ENCODE measurements around the gene CDC34. TPM values are rescaled to one million over a fixed set of nuclear protein-coding genes. Genes with fewer than 3 reads are reported as not detected.

The CDC34 gene
- total and polyA plus RNA-seq, 9 of the 15 experiments (the other 6 are each of a cell fraction or from before 2014, with no cell fraction given): 0.80 to 203 (median 65.5) TPM

DNA sequence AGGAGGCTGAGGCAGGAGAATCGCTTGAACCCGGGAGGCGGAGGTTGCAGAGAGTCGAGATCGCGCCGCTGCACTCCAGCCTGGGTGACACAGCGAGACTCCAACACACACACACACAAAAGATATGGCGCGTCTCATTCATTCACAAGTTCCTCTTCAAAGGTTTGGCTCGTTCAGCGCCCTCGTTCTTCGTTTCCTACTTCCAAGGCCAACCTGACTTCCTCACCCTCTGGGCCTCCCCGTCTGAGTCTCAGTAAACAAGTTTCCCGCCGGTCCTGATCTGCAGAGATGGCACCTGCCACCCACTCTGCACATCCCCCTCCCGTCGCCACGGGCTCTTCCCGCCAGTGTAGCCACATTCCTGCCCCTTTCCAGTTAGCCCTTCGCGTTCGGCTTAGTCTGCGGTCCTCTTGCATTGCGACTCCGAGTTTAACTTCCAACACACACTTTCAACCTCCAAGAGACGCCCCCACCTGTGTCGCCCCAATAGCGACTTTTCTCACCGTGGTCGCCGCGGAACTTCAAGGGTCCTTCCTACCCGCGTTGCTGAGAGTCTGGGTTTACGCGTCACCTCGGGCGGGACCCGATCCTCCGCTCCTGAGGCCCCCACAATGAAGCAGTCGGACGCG, 39.5 kb downstream of the CDC34 start (continued):
- TF ChIP-seq, protein P1, sequence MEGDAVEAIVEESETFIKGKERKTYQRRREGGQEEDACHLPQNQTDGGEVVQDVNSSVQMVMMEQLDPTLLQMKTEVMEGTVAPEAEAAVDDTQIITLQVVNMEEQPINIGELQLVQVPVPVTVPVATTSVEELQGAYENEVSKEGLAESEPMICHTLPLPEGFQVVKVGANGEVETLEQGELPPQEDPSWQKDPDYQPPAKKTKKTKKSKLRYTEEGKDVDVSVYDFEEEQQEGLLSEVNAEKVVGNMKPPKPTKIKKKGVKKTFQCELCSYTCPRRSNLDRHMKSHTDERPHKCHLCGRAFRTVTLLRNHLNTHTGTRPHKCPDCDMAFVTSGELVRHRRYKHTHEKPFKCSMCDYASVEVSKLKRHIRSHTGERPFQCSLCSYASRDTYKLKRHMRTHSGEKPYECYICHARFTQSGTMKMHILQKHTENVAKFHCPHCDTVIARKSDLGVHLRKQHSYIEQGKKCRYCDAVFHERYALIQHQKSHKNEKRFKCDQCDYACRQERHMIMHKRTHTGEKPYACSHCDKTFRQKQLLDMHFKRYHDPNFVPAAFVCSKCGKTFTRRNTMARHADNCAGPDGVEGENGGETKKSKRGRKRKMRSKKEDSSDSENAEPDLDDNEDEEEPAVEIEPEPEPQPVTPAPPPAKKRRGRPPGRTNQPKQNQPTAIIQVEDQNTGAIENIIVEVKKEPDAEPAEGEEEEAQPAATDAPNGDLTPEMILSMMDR (IDR thresholded peaks at IDR 0.05 in 2 of 3, conservative IDR thresholded peaks at IDR 0.05 in 1 of 3; ENCODE audit: insufficient read depth in 2 of 3, low read depth in 1 of 3, low read length in 3 of 3): no peak
- TF ChIP-seq CBFA2T3 (IDR thresholded peaks at IDR 0.05) (0 out of 2 replicates have a peak, but pooled peaks have one; percentile 14), BCOR (IDR thresholded peaks at IDR 0.05) (peak; percentile 43; the same call in 1 of the 2 replicates), CREB1 (IDR thresholded peaks at IDR 0.05) (no peak; the same call in 1 of the 2 replicates), CREB1 (CRISPR knock-in tag; IDR thresholded peaks at IDR 0.05) (peak; percentile 37; the same call in 1 of the 2 replicates), TAF7 (tag; IDR thresholded peaks at IDR 0.05) (0 out of 2 replicates have a peak, but pooled peaks have one; percentile 8), TRIM24 (IDR thresholded peaks at IDR 0.05) (peak in 1 of 2 experiments; percentile 69; a peak in 2 of 4 replicates), EGR1 (conservative IDR thresholded peaks at IDR 0.05) (peak; percentile 28), ZFX (CRISPR knock-in tag; IDR thresholded peaks at IDR 0.05) (peak; percentile 72), LCOR (CRISPR knock-in tag; IDR thresholded peaks at IDR 0.05) (0 out of 2 replicates have a peak, but pooled peaks have one; percentile 56), ZNF76 (CRISPR knock-in tag; IDR thresholded peaks at IDR 0.05; ENCODE audit: borderline replicate concordance) (0 out of 2 replicates have a peak, but pooled peaks have one; percentile 29), TAF1 (IDR thresholded peaks at IDR 0.05; ENCODE audit: control insufficient read depth, extremely low read depth, insufficient read depth, low read length, severe bottlenecking) (peak; percentile 4), ATF1 (CRISPR knock-in tag; IDR thresholded peaks at IDR 0.05) (no peak), ATF1 (tag; IDR thresholded peaks at IDR 0.05) (peak; percentile 49; the same call in 1 of the 2 replicates), DPF2 (IDR thresholded peaks at IDR 0.05) (peak; percentile 42), SMARCC2 (IDR thresholded peaks at IDR 0.05; ENCODE audit: low read depth) (0 out of 2 replicates have a peak, but pooled peaks have one; percentile 41), POLR2A (conservative IDR thresholded peaks at IDR 0.05) (peak; percentile 70), ZC3H4 (CRISPR knock-in tag; IDR thresholded peaks at IDR 0.05; ENCODE audit: borderline replicate concordance) (peak; percentile 84), ZBTB17 (CRISPR knock-in tag; IDR thresholded peaks at IDR 0.05) (0 out of 2 replicates have a peak, but pooled peaks have one; percentile 31), SP1 (CRISPR knock-in tag; IDR thresholded peaks at IDR 0.05) (0 out of 2 replicates have a peak, but pooled peaks have one; percentile 67), RB1 (IDR thresholded peaks at IDR 0.05; ENCODE audit: low read depth) (peak; percentile 53; the same call in 1 of the 2 replicates), KDM1A (IDR thresholded peaks at IDR 0.05) (peak in 1 of 2 experiments; percentile 35; a peak in 2 of 4 replicates)
- TF ChIP-seq, protein P2, sequence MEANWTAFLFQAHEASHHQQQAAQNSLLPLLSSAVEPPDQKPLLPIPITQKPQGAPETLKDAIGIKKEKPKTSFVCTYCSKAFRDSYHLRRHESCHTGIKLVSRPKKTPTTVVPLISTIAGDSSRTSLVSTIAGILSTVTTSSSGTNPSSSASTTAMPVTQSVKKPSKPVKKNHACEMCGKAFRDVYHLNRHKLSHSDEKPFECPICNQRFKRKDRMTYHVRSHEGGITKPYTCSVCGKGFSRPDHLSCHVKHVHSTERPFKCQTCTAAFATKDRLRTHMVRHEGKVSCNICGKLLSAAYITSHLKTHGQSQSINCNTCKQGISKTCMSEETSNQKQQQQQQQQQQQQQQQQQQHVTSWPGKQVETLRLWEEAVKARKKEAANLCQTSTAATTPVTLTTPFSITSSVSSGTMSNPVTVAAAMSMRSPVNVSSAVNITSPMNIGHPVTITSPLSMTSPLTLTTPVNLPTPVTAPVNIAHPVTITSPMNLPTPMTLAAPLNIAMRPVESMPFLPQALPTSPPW (CRISPR knock-in tag; IDR thresholded peaks at IDR 0.05): peak; percentile 42
- TF ChIP-seq, protein P3, sequence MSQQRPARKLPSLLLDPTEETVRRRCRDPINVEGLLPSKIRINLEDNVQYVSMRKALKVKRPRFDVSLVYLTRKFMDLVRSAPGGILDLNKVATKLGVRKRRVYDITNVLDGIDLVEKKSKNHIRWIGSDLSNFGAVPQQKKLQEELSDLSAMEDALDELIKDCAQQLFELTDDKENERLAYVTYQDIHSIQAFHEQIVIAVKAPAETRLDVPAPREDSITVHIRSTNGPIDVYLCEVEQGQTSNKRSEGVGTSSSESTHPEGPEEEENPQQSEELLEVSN (IDR thresholded peaks at IDR 0.05; ENCODE audit: borderline replicate concordance in 1 of 2, extremely low read depth in 1 of 2, insufficient read depth in 1 of 2, insufficient read length in 1 of 2, low read depth in 1 of 2, low read length in 1 of 2, poor library complexity in 1 of 2, severe bottlenecking in 1 of 2): peak; percentile 75 to 84
- TF ChIP-seq, protein P4, sequence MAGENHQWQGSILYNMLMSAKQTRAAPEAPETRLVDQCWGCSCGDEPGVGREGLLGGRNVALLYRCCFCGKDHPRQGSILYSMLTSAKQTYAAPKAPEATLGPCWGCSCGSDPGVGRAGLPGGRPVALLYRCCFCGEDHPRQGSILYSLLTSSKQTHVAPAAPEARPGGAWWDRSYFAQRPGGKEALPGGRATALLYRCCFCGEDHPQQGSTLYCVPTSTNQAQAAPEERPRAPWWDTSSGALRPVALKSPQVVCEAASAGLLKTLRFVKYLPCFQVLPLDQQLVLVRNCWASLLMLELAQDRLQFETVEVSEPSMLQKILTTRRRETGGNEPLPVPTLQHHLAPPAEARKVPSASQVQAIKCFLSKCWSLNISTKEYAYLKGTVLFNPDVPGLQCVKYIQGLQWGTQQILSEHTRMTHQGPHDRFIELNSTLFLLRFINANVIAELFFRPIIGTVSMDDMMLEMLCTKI (IDR thresholded peaks at IDR 0.05; ENCODE audit: partially characterized antibody): no peak

Measured in K562 (cell line).